Suppressor macrophage (primary cell): ENCODE data around the gene RNU4-1.

Source experiments
- DNase-seq, 4 experiments: peaks; one replicate each; pipeline ENCODE4 v3.0.0-alpha.2; 2020 to 2022

The RNU4-1 gene

DNA sequence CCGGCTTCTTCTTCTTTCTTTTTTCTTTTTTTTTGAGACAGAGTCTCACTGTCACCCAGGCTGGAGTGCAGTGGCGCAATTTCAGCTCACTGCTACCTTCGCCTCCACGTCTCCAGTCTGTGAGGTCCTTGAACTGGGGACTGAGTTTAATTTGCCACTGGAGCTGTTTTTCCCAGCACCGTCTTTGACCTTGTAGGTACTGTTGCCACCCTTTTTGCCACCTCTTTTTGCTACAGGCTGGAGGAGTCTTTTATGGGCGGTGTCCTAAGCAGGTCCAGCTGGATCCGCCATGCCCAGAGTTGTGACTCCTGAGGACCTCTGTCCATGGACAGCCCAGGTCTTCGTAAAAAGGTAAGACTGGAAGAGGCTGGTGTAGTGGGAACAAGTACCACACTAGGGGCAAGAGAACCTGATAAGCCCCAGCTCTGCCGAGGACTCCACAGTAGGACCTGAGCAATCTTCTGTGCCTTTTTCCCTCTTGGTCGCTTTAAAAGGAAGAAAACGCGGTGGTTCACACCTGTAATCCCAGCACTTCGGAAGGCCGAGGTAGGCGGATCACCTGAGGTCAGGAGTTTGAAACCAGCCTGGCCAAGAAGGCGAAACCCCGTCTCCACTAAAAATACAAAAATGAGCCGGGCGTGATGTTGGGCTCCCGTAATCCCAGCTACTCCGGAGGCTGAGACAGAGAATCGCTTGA lies 2.3 kb downstream of the RNU4-1 start:
- peak; percentile 41 to 66 (median 55) for DNase-seq

DNA sequence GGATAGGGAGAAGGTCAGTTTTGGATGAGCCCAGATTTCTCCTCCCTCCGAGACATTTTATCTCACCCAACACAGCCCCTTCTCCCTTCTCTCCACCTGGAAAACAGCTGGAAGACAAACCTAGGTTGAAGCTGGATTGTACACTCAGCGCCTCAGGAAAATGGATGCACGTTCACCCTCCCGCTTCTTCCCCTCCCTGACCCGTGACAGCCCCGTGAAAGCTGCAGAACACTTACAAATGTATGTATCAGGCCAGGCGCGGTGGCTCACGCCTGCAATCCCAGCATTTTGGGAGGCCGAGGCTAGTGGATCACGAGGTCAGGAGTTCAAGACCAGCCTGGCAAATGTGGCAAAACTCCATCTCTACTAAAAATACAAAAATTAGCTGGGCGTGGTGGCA lies 5.5 kb downstream of the RNU4-1 start:
- DNase-seq = no peak

DNA sequence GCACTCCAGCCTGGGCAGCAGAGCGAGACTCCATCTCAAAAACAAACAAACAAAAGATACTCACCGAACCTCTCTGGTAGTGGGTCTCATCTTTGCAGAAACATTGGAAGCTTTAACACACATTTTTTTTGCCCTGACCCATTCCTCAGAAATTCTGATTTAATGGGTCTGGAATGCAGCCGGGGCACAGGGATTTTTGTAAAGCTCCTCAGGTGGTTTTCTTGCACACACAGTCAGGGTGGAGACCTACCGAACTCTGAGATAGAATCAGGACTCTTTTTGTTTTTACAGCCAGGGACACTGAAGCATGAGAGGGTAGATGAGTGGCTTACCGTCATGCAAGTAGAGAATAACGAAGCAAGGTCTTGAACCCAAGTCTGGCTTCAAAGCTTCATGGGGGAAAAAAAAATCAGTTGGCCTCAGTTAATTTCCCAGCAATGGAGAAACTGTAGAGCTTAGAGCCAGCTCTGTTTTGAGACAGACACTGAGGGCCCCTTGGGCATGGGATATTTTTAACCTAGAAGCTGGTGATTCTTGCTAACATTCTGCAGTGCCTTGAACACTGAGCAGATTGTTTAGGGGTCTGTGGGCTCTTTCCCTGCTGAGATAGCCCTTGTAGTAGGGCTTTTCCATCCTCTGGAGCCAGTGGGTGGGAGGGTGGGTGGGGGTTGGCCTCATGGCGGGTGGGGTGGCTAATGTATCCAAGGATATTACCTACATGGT lies 6.1 kb downstream of the RNU4-1 start:
- no peak for DNase-seq

DNA sequence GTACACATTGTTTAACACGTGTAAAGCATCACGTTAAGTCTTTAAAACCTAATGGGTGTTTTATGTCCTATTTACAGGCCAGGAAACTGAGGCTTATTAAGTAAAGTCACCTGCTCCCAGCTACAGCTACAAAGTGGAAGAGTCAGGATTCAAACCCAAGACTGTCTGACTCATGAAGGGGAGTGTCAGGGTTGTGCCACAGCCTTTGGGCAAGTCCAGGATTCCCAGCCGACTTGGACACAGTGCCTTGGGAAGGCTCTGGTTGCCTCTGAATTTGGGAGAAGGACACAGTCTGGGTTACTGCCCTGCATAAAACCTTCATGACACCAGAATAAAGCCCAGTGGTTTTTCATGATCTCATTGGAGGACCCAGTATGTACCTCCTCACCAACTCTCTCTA lies 8.7 kb downstream of the RNU4-1 start:
- DNase-seq = no peak

DNA sequence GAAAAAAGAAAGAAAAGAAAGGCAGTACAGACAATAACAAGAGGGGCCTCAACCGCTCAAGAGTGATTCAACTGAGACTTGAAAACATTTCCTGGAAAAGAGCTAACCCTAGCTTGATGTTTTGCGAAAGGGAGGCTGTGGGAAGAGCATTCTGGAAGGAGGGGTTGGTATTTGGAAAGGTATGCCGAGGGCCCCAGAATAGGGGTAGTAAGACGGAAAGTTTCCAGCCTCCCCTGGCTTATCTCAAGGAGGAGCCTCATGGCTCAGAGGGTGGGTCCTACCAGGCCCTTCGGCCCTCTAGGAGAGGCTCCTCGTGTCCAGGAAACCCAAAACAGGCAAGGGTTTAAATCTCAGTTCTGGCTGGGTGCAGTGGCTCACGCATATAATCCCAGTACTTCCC lies 9.7 kb downstream of the RNU4-1 start:
- DNase-seq = no peak

DNA sequence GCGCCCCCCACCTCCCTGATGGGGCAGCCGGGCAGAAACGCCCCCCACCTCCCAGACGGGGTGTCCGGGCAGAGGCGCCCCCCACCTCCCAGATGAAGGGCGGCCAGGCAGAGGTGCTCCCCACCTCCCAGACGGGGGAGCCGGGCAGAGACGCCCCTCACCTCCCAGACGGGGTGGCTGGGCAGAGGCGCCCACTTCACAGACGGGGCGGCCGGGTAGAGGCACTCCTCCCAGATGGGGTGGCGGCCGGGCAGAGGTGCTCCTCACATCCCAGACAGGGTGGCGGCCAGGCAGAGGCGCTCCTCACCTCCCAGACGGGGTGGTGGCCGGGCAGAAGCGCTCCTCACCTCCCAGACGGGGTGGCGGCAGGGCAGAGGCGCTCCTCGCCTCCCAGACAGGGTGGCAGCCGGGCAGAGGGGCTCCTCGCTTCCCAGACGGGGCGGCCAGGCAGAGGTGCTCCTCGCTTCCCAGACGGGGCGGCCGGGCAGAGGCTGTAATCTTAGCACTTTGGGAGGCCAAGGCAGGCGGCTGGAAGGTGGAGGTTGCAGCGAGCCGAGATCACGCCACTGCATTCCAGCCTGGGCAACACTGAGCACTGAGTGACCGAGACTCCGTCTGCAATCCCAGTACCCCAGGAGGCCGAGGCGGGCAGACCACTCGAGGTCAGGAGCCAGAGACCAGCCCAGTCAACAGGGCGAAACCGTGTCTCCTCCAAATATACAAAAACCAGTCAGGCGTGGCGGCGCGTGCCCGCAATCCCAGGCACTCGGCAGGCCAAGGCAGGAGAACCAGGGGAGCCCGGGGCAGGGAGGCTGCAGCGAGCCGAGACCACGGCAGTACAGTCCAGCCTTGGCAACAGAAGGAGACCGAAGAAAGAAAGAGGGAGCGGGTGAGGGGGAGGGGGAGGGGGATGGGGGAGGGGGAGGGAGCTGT lies 14.6 kb downstream of the RNU4-1 start:
- DNase-seq = no peak

DNA sequence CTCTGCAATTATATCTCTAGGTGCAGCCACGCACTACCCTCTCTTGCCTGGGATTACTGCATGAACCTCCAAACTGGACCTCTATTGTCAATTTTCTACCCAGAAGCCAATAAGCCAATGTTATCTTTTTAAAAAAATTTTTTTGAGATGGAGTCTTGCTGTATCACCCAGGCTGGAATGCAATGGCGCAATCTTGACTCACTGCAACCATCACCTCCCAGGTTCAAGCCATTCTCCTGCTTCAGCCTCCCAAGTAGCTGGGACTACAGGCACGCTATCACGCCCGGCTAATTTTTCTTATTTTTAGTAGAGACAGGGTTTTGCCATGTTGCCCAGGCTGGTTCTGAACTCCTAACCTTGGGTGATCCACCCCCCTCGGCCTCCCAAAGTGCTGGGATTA lies 16.3 kb downstream of the RNU4-1 start:
- no peak for DNase-seq

DNA sequence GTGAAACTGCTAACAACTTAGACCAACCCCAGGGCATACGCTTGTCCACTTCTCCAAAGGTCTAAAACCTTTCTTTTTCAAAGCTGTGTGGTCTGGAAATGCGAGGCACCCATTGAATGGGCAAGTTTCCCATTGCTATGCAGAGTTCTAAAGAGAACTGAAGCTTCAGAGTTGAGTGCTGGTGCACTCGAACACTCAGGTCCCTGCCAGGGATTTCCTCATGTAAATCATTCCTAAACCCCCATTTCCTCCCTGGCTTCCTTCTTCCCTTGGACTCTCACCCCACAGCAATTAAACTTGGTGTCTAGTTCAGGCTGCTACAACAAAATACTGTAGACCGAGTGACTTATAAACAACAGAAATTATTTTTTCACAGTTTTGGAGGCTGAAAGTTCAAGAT lies 25.3 kb downstream of the RNU4-1 start:
- DNase-seq = peak in 1 of 4 experiments; percentile 15

DNA sequence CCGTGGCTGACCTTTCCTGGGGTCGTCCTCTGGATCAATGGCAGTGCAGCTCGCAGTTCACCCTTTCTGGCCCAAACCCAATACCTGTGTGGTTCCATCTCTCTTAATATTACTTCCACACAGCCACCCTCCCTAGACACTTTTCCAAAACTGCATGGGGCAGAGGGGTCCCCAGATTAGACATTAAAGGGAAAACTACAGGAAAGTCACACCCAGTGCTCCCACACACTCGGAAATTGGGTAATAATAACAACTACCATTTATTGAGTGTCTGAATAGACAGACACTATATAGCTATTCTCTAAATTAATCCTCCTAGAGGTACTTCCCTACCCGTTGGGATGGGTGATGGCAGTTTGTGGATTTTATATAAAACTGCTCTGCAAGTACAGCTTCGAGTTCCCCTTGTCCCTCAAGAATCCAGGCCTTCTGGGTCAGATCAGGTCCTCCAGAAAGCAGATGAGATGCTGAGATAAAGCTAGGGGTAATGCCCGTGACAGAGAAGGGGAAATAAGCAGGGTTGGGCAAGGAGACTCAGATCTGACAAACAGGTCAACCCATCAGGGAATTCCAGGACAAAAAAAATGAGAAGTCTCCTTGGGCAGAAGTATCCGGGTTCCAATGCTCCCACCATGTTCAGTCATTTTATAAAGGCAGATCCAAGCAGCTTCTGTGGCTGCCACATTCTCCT lies 26.7 kb downstream of the RNU4-1 start:
- peak in 3 of 4 experiments; percentile 35 to 56 (median 40) for DNase-seq

DNA sequence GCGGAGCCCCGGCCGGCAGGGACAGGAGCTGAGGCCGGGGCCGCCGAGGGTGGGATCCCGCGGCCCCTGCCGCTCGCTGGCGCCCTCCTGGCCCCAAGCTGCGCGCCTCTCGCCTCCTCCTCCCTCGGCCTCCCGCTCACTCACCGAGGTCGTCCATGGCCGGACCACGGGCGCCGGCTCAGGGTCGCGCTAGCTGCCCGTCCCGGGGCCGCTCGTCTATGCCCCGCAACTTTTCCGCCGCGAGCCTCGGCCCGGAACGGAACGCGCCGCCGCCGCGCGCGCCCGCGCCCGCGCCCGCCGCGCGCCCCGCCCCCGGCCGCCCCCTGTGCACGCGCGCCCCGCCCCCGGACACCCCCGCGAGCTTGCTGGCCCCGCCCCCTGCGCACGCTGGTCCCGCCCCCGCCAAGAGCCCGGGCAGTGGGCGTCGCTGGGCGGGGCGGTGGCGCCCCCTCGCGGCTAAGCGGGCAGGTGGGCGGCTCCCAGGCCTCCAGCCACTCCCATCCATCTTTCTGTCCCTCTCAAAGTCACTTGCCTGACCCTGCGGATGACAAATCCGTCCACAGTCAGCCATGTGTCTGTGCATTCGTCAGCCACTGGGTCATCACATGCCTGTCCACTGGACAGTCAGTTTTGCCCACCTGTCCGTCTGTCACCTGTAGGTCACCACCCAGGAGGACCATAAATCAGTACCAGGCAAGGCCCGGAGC lies 27.4 kb downstream of the RNU4-1 start, which contains the start of gene PXN:
Gene PXN, minus strand, starts transcription at position 258 of the 707 bp plus-strand sequence. Its CDS starts 101 bp downstream, at position 157.
- DNase-seq = peak; percentile 84 to 97 (median 92)

DNA sequence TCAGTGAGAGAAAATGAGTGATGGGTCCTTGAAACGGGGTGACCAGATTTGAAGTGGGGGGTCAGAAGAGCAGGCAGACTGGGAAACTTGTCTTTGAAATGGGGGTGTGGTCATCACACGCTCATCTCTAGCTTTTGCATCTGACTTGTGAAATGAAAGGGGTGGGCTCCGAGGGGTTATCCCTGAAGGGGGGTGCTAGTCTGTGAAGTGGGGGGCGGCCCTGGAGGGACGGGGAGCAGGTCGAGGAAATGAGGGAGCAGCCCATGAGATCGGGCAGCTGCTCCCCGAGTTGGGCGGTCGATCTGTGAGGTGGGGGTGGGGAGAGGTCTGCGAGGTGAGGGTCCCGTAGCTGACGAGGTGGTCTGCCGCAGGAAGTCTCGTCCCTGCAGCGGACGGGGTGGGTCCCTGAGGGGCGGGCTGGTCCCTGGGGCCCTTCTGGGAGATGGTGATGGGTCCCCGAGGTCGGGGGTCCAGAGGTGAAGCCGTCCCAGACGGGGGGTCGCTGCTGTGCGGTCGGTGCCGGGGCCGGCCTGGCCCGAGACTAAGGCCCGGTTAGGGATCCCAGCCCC lies 28.0 kb downstream of the RNU4-1 start:
- DNase-seq = no peak

DNA sequence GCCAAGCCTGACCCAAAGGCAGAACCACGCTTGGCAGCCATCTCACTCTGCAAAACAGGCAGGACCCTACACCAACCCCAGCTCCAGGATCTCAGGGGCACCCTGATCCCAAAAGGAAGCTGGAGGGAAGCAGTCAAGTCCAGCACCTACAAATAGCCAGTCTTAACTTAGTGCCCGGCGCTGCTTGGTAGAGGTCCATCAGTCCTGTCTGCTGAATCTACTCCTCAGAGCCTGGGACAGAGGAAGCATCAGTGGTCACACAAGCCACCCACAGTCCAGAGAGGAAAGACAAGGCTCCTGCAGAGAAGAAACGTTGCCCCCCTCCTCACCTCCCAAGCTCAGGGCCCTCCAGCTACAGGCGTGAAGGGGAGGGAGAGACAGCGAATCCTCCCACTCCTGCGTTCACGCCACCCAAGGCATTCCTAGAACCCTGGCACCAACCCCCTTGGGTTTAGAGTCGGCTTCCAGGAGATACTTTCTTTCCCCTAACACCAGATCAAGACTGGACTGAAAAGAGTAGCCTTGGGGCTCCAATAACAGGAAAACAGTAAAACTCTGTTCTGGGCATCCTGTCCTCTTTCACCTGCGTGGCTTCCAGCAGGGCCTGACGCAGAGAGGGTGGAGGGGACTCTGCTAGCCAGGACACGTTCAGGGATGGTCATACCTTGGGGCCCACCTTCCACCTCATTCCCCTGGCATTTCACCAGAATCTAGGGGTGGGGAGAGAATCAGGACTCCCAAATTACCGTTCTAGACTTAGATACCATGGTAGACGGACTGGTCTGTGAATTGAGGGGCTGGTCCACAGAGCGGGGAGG lies 28.7 kb downstream of the RNU4-1 start:
- peak in 3 of 4 experiments; percentile 31 to 38 (median 35) for DNase-seq

DNA sequence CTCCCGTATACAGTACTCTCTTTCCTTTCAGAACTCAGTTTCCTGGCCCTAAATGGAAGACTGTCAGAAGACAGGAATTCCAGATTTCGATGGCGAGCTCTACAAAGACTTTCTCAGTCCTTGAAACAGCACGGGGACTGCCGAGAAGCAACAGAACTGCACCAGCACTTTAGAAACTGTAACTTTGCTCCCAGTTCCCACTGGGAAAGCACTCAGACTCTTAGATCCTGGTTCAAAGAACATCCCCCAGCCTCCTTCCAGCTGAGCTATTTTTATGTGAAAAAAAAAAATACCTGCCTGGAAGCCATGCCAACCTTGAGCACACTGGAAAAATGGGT lies 29.3 kb downstream of the RNU4-1 start:
- no peak for DNase-seq

DNA sequence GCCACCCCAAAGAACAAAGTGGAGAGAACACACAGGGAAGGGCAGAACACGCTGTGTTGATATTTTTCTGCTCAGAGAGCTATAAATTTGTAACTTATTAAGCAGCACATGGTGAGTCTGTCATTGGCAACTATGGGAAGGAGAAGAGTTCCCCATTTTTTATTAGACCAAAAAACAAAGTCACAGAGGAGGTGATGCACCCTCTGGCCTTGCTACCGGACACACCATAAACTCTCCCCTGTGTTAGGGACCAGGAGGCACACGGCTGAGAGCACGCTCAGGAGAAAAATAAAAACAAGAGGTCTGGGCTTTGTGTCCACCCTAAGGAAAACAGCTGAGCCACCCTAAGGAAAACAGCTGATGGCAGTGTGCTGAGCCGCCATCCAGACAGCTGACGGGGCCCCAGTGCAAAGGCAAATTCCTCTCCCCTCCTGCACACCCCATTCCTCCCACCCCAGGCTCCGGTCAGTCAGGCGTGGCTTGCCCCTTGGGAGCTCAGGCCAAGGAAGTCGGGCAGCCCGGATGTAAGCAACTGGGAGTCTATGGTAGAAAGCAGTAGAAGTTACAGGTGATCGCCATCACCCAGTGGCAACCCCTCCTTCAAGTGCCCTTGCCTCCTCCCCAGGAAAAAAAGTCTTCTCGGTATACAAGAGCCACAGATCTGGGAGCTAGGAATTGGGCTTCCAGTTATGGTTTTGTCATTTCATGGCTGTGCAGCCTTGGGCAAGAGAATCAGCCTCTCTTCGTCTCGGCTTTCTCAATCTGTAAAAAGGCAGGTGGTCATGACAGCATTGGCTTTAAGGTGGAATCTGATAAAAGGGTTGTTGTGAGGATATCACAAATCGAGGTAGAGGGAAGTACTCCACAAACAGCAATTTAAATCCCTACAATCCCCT lies 29.9 kb downstream of the RNU4-1 start:
- DNase-seq = peak; percentile 46 to 67 (median 55)

DNA sequence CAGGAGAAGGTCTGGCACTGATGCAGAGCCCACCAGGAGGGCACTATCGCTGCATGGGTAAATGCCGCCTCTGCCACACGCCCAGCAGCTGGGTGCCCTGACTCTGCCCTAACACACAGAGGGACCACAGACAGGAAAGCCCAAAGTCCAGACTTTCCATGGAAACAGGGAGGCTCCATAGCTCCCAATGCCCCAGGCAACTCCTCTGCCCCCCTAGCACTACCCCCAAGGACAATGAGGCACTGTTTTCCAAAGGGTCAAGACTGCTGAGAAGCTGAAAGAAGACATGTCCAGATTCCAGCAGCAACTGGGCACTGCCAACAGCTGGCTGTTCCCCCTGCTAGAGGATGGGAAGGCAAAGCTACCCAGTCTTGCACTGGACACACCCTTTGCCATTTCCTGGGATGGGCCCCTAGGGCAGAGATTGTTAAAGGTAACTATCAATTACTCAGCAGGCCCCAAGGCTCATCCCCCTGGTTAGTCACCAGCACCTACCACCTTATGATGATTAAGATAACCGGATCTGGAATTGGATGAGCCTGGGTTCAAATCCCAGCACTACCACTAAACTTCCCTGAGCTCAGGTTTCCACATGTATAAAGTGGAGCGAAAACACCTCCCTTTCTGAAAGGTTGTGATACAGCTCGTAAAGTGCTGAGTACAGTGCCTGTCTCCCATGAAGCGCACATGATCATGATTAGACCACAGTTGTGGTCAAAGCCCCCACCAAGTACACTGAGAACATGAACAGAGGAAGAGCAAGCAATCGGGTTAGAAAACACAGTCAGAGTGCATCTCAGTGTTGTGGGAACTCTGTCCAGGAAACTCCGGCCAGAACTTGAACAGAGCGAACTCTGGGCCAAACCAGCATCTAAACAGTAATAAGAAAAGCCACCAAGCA lies 30.8 kb downstream of the RNU4-1 start:
- peak in 1 of 4 experiments; percentile 48 for DNase-seq

DNA sequence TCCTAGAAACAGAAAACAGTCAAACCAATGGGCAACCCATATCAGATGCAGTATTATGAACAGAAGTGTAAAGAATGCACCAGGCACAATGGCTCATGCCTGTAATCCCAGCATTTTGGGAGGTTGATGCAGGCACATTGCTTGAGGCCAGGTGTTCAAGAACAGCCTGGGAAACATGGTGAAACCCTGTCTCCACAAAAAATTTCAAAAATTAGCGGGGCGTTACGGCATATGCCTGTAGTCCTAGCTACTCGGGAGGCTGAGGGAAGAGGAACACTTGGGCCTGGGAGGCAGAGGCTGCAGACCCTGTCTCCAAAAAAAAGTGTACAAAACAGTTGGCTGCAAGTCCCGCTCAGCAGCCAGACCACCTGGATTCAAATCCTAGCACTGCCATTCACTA lies 32.4 kb downstream of the RNU4-1 start:
- no peak for DNase-seq

DNA sequence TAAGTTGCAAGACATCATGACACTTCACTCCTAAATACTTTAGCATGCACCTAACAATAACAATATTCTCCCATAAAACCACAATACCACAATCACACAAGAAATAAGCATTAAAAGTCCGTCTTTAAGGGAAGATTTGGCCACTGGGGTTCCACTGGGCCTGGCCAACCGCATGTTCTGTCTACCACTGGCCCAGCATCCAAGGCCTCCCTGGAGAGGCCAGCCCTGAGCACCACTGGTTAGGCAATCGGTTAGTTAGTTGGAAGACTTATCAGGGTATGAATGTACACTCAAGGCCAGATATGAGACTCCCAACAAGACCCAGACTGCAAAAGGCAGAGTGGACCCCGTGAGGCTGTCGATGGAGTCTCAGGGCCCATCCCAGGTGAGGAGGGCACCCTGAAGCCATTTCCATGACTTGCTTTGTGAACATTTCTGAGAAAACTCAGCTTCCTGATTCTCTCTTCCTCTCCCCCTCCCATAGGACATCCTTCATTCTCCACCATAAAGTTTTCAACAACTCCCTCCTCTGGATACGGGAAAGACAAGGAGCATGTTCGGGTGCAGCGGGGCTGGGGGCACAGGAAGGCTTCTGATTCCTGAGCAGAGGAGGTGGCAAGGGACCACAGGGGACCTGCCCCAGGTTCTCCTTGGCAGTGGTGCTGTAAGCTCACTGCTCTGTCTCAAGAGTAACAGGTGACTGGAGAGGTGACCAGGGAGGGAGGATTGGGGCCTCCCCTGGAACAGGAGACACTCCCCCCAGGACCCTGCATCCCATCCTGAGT lies 33.4 kb downstream of the RNU4-1 start:
- no peak for DNase-seq
